H9 (cell line): Measurements from ENCODE around the gene NHSL1. TPM values are rescaled to one million over a fixed set of nuclear protein-coding genes. Genes with fewer than 3 reads are reported as not detected.

Experiments used
- DNase-seq: peaks from one replicate; pipeline ENCODE4 v3.0.0-alpha.2; 2017
- H2AFZ ChIP-seq: one replicate; pipeline ENCODE4 v1.6.1; 2013; ENCODE audit warnings: mild to moderate bottlenecking, low read length, control low read depth, moderate library complexity
- H2AK5ac ChIP-seq: 2 replicates; pipeline ENCODE4 v1.6.1; 2013; ENCODE audit warnings: low read length, control low read depth, mixed read lengths; ENCODE audit not compliant: insufficient read length
- H2BK120ac ChIP-seq: one replicate; pipeline ENCODE4 v1.6.1; 2013; ENCODE audit warnings: low read depth, mild to moderate bottlenecking, low read length, control low read depth, inconsistent platforms; ENCODE audit not compliant: poor library complexity, severe bottlenecking
- H2BK12ac ChIP-seq: 2 replicates; pipeline ENCODE4 v1.6.1; 2013; ENCODE audit warnings: low read length, control low read depth, mixed read lengths, low read depth; ENCODE audit not compliant: insufficient read length
- H2BK15ac ChIP-seq: 2 replicates; pipeline ENCODE4 v1.6.1; 2013; ENCODE audit warnings: low read depth, low read length, control low read depth
- H2BK20ac ChIP-seq: one replicate; pipeline ENCODE4 v1.6.1; 2013; ENCODE audit warnings: low read depth, mild to moderate bottlenecking, low read length, control low read depth, inconsistent platforms; ENCODE audit not compliant: poor library complexity, severe bottlenecking
- H2BK5ac ChIP-seq: 2 replicates; pipeline ENCODE4 v1.6.1; 2013; ENCODE audit warnings: low read length, control low read depth, mixed read lengths; ENCODE audit not compliant: insufficient read length
- H3K14ac ChIP-seq: 2 replicates; pipeline ENCODE4 v1.6.1; 2013; ENCODE audit warnings: low read length, control low read depth; ENCODE audit not compliant: insufficient read depth
- H3K18ac ChIP-seq: 2 replicates; pipeline ENCODE4 v1.6.1; 2013; ENCODE audit warnings: low read depth, mild to moderate bottlenecking, mixed read lengths, low read length, control low read depth; ENCODE audit not compliant: insufficient read length
- H3K23ac ChIP-seq: 2 replicates; pipeline ENCODE4 v1.6.1; 2013; ENCODE audit warnings: low read length, control low read depth, mixed read lengths, low read depth; ENCODE audit not compliant: insufficient read length
- H3K23me2 ChIP-seq: 2 replicates; pipeline ENCODE4 v1.6.1; 2013; ENCODE audit warnings: low read depth, mild to moderate bottlenecking, mixed read lengths, low read length, control low read depth; ENCODE audit not compliant: insufficient read length, poor library complexity, severe bottlenecking
- H3K27ac ChIP-seq: 2 replicates; pipeline ENCODE4 v1.5.1; 2013; ENCODE audit warnings: low read length, control low read depth, mixed read lengths, low read depth; ENCODE audit not compliant: insufficient read length
- H3K27me3 ChIP-seq: 2 replicates; pipeline ENCODE4 v1.6.1; 2013; ENCODE audit warnings: low read length, control low read depth, inconsistent platforms; ENCODE audit not compliant: insufficient read depth
- H3K4ac ChIP-seq: 2 replicates; pipeline ENCODE4 v1.6.1; 2013; ENCODE audit warnings: low read depth, mild to moderate bottlenecking, control low read depth, inconsistent platforms, low read length, moderate library complexity
- H3K4me1 ChIP-seq: 2 replicates; pipeline ENCODE4 v1.6.1; 2013; ENCODE audit warnings: low read length, control low read depth, inconsistent platforms; ENCODE audit not compliant: insufficient read depth
- H3K4me2 ChIP-seq: 2 replicates; pipeline ENCODE4 v1.6.1; 2013; ENCODE audit warnings: low read length, control low read depth, mixed read lengths; ENCODE audit not compliant: insufficient read length, insufficient read depth
- H3K56ac ChIP-seq: 2 replicates; pipeline ENCODE4 v1.6.1; 2013; ENCODE audit warnings: low read depth, mild to moderate bottlenecking, mixed read lengths, low read length, control low read depth; ENCODE audit not compliant: insufficient read length
- H3K79me1 ChIP-seq: 2 replicates; pipeline ENCODE4 v1.6.1; 2013; ENCODE audit warnings: low read depth, mild to moderate bottlenecking, moderate library complexity, low read length, control low read depth, inconsistent platforms; ENCODE audit not compliant: insufficient read depth, poor library complexity, severe bottlenecking
- H3K79me2 ChIP-seq: 2 replicates; pipeline ENCODE4 v1.6.1; 2013; ENCODE audit warnings: low read length, control low read depth, inconsistent platforms; ENCODE audit not compliant: insufficient read depth
- H3K9ac ChIP-seq: 2 replicates; pipeline ENCODE4 v1.6.1; 2013; ENCODE audit warnings: low read length, control low read depth, mixed read lengths; ENCODE audit not compliant: insufficient read length; ENCODE audit errors: extremely low read depth
- H3K9me3 ChIP-seq: one replicate; pipeline ENCODE4 v1.6.1; 2013; ENCODE audit warnings: low read depth, low read length, inconsistent platforms; ENCODE audit not compliant: control insufficient read depth
- H3T11ph ChIP-seq: one replicate; pipeline ENCODE4 v1.6.1; 2013; ENCODE audit warnings: mild to moderate bottlenecking, low read length, control low read depth, inconsistent platforms
- H4K20me1 ChIP-seq: one replicate; pipeline ENCODE4 v1.6.1; 2013; ENCODE audit not compliant: control insufficient read depth, insufficient read length, insufficient read depth
- H4K5ac ChIP-seq: 2 replicates; pipeline ENCODE4 v1.6.1; 2013; ENCODE audit warnings: low read depth, mild to moderate bottlenecking, mixed read lengths, low read length, control low read depth; ENCODE audit not compliant: insufficient read length
- H4K8ac ChIP-seq: replicated peaks from 2 replicates; pipeline ENCODE4 v1.6.1; 2013; ENCODE audit warnings: low read length, control low read depth, mixed read lengths, low read depth; ENCODE audit not compliant: insufficient read length
- H4K91ac ChIP-seq: 2 replicates; pipeline ENCODE4 v1.6.1; 2013; ENCODE audit warnings: low read depth, mild to moderate bottlenecking, moderate library complexity, mixed read lengths, low read length, control low read depth; ENCODE audit not compliant: insufficient read length
- H3K27ac Mint-ChIP-seq, 3 experiments: 2 replicates in 2 of 3; 3 replicates in 1 of 3; pipeline ENCODE4 v1.8.0; 2020 to 2021; ENCODE audit warnings: mixed read lengths in 3 of 3, mild to moderate bottlenecking in 1 of 3, moderate library complexity in 1 of 3
- H3K27me3 Mint-ChIP-seq: 2 replicates; pipeline ENCODE4 v1.8.0; 2021; ENCODE audit warnings: low read depth, mild to moderate bottlenecking, moderate library complexity, mixed read lengths
- H3K36me3 Mint-ChIP-seq, 3 experiments: 2 replicates in 2 of 3; 3 replicates in 1 of 3; pipeline ENCODE4 v1.8.0; 2020 to 2021; ENCODE audit warnings: low read depth in 3 of 3, mixed read lengths in 3 of 3; ENCODE audit not compliant: insufficient read depth in 1 of 3
- H3K4me1 Mint-ChIP-seq, 2 experiments: 2 replicates each; pipeline ENCODE4 v1.8.0; 2020; ENCODE audit warnings: mixed read lengths in 2 of 2
- H3K4me3 Mint-ChIP-seq, 2 experiments: 2 replicates in 1 of 2; 3 replicates in 1 of 2; pipeline ENCODE4 v1.8.0; 2020 to 2021; ENCODE audit warnings: mild to moderate bottlenecking in 2 of 2, mixed read lengths in 2 of 2, moderate library complexity in 1 of 2
- H3K9me3 Mint-ChIP-seq, 2 experiments: 2 replicates in 1 of 2; 3 replicates in 1 of 2; pipeline ENCODE4 v1.8.0; 2020; ENCODE audit warnings: mild to moderate bottlenecking in 2 of 2, mixed read lengths in 2 of 2, moderate library complexity in 1 of 2
- WGBS: extraction: QIAGEN DNeasy Blood & Tissue Kit; methylation state at CpG from one replicate; pipeline ENCODE4 v1.1.7; 2013; ENCODE audit warnings: missing lambda C conversion rate, low lambda C conversion rate, mixed read lengths; ENCODE audit not compliant: insufficient read length; ENCODE audit errors: extremely low coverage; 5-methylcytosine and 5-hydroxymethylcytosine counted together
- total RNA-seq: library from RNA; stranded (reverse); gene quantifications from 2 replicates; pipeline ENCODE4 v1.2.1, GENCODE V29; 2021
- TF ChIP-seq, protein P1 (sequence below): fragments of 200-600 bp; sonication (generic); conservative IDR thresholded peaks from 3 replicates; pipeline ENCODE4 v1.8.0; 2021; ENCODE audit warnings: antibody characterized with exemption, mild to moderate bottlenecking

Gene NHSL1
- total RNA-seq, 1 experiment from 2014 or later = 28.7 TPM

- Histone ChIP-seq H3K23ac (no peak overlapping the region), H3K4me1 (no peaks in the 10 kb centered on the region), H4K91ac (no peak overlapping the region), H3K27ac (no peak overlapping the region), H4K20me1 (no peaks in the 10 kb centered on the region), H3K4ac (no peak overlapping the region), H3K56ac (no peak overlapping the region), H2BK12ac (no peak overlapping the region), H2AFZ (no peak overlapping the region), H3K79me2 (no peaks in the 10 kb centered on the region), H2BK120ac (no peak overlapping the region), H2BK20ac (no peak overlapping the region), H3K9ac (no peak overlapping the region), H4K8ac (no peak overlapping the region), H3K18ac (no peak overlapping the region), H2BK5ac (no peak overlapping the region), H3K23me2 (no peaks in the 10 kb centered on the region), H3K4me2 (no peak overlapping the region), H2AK5ac (no peak overlapping the region), H3K79me1 (no peaks in the 10 kb centered on the region), H4K5ac (no peak overlapping the region), H2BK15ac (no peak overlapping the region), H3K14ac (no peak overlapping the region), H3K9me3 (no peaks in the 10 kb centered on the region), H3K27me3 (no peaks in the 10 kb centered on the region), H3T11ph (no peak overlapping the region)
- WGBS = no CpG with 5 or more reads among the region's 3 CpGs
- Mint-ChIP-seq H3K36me3 (peaks cover 0 to 5% (median 0%) of the 10 kb centered on the region in 3 experiments; a peak in 2 of 7 replicates), H3K27me3 (no peaks in the 10 kb centered on the region), H3K27ac (no peak overlapping the region), H3K4me1 (peaks cover 0 to 2% of the 10 kb centered on the region in 2 experiments; a peak in 1 of 4 replicates), H3K9me3 (no peaks in the 10 kb centered on the region), H3K4me3 (no peak overlapping the region)
- DNase-seq = no peak
- TF ChIP-seq, protein P1, sequence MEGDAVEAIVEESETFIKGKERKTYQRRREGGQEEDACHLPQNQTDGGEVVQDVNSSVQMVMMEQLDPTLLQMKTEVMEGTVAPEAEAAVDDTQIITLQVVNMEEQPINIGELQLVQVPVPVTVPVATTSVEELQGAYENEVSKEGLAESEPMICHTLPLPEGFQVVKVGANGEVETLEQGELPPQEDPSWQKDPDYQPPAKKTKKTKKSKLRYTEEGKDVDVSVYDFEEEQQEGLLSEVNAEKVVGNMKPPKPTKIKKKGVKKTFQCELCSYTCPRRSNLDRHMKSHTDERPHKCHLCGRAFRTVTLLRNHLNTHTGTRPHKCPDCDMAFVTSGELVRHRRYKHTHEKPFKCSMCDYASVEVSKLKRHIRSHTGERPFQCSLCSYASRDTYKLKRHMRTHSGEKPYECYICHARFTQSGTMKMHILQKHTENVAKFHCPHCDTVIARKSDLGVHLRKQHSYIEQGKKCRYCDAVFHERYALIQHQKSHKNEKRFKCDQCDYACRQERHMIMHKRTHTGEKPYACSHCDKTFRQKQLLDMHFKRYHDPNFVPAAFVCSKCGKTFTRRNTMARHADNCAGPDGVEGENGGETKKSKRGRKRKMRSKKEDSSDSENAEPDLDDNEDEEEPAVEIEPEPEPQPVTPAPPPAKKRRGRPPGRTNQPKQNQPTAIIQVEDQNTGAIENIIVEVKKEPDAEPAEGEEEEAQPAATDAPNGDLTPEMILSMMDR = no peak
These were observed 48.8 kb downstream of the NHSL1 start for GRCh38 chr6:138450445-138450844.
